T-helper 1 cell (primary cell): ENCODE data around the gene INAFM2.

ENCODE experiments used
- DNase-seq, 5 donors: peaks; one replicate each; pipeline ENCODE4 v3.0.0-alpha.2; 2012 to 2020

INAFM2 gene

DNA sequence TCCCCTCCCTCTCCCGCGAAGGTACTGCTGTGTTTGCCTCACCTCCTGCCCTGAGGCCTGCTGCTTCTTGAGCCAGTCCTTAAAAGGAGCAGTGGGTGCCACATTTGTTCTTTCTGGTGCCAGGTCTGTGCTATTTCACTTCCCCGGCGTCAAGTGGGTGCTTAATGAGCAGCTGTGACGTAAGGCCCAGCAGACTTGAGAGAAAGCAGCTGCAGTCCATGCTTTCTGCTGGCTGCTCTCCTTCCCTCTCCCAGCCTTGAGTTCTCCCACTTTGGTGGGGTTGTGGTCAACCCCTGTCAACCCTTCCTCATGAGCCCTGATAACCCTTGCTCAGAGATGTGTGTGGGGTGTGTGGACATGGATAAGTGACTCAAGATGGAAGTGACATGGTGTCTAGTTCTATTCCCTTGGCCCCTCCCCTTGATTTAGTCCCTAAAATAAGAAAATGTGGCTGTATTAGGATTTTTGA lies 6.9 kb downstream of the INAFM2 start:
- DNase-seq = no peak

DNA sequence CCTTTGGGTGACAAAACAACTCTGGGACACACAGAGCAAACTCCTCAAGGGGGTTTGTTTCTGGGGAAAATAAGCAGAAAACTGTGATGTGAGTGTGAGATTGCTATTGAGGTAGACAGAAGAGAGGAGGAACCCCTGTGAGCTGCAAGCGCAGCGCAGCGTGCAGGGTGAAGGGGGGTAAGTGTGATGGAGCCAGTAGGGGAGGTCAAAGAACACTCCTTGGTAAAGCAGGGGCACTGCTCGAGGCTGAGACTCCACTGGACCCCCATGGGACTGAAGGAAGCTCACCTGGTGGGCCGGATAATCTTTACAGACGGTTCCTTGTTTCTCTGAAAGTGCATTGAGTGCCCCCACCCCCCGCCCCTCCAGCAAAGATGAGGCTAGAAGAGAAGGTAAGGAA lies 7.5 kb downstream of the INAFM2 start:
- no peak for DNase-seq

DNA sequence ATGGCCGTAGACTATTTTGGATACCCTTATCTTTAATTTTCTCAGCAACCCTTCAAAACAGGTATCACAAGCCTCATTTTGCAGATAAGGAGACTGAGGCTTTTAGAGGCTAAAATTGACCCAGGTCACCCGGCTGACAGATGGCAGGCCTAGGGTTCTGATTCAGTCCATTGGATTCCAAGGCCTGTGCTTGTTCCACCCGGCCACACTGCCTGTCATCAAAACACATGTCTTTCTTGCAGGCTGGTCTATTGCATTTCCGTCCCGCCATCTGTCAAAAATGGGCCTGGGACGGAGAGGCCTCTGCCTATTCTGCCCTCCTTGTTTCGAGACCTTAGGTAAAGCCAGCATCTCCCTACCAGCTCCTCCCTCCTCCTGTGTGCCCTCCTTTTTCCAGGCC lies 8.1 kb downstream of the INAFM2 start:
- DNase-seq = no peak

DNA sequence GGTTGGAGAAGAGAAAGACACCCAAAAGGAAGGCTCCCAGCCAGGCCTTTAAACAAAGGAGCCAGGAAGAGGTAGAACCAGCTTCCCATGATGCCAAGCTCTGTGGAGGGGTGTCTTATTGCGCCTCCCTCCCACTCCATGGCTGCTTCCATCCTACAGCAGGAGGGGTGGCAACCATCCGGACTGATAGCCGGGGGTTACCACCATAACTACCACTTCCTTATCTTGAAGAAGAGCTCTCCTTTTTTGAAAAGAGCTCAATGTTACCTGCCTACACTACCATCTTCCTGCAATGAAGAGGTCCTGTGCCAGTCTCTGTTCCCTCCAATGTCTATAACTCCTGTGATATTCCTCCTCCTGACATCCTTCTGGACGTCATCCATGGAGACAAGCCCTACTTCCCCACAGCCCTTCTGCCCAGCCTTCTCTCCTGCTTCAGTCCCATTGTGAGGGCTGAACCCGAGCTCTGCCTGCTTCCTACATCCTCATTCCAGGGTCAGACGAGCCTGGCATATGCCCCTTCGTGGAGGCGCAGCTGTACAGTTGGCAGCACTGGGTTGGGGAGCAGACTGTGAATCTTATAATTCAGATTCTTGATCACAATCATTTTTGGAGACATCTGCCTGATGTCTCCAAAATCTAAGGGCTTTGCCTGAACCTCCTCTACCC lies 8.8 kb downstream of the INAFM2 start:
- no peak for DNase-seq

DNA sequence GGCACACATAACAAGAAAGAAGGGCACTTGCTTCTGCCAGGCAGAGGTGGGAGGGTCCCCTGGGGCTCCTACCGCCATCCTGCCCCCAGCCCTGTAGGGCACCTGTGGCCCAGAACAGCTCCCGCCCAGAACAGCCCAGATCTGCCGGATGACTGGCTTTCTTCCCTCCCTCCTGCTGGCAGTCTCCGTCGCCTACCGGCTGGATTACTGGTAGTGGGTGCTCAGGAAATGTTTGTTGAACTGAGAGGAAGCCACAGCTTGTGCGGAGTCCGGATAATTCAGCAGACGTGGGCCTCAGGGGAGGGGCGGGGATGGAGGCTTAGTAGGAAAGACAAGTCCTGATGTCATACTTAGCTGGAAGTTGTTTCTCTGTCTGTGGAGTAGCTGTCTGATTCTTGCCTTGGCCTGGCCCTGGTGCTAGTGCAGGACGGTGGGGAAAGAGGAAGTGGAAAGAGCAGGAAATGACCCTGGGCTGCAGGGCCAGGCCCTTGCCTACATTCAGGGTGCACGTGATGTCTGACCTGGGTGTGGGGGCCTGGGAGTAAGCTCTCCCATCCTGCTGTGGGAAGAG lies 10.5 kb downstream of the INAFM2 start:
- no peak for DNase-seq

DNA sequence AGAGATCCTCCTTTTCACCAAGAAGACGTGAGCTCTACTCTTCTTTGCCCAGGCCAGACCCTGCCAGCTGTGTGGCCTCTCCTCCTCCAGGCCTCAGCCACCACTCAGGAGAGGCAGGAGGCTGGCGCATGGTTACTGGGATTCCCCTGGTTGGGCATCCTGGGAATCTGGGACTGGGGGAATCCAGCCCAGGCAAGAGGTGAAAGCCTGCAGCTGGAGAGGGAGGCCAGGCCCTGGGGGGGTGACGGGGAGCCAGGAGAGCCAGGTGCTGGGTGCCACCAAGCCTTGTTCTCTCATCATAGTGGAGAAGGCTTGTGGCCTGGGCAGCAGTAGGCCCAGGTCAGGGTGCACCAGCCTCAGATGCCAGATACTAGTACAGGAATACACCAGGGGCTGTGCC lies 11.0 kb downstream of the INAFM2 start:
- no peak for DNase-seq

DNA sequence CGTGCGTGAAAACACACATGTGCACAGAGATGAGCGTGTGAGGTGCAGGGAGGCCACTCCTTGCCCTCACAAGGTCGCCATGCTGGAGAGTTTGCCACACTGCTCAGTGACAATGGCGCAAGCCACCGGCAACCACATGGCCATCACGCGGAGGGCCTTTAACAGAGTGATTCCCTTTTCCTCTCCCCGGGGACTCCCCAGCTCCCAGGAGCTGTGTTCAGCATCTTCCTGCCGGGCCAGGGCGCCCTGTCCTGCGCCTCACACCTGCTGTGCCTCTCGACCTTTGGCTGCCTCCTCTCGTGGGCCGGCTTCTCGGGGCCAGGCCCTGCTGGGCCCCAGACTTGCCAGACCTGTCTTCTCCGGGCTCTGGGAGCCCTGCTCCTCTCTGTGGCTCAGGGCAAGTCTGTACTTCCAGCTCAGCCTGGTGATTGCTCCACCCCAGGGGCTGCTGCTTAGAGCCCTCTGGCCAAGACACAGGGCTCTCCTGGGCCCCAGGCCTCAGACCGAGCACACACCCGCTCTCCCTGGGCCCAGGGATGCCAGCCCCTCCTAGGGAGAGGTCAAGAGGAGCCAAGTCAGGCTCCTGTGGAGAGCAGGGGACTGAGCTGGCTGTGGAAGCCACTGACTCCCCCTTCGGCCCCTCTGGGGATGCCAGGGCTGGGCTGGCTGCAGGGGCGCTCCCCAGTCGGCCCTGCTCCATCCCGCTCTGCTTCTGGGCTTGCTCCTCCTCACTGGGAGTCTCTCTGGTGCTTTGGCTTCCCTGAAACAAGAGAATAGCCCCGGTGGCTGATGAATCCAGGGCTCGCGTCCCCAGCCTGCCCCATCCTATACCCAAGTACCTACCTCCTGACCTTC lies 11.7 kb downstream of the INAFM2 start:
- DNase-seq = no peak

DNA sequence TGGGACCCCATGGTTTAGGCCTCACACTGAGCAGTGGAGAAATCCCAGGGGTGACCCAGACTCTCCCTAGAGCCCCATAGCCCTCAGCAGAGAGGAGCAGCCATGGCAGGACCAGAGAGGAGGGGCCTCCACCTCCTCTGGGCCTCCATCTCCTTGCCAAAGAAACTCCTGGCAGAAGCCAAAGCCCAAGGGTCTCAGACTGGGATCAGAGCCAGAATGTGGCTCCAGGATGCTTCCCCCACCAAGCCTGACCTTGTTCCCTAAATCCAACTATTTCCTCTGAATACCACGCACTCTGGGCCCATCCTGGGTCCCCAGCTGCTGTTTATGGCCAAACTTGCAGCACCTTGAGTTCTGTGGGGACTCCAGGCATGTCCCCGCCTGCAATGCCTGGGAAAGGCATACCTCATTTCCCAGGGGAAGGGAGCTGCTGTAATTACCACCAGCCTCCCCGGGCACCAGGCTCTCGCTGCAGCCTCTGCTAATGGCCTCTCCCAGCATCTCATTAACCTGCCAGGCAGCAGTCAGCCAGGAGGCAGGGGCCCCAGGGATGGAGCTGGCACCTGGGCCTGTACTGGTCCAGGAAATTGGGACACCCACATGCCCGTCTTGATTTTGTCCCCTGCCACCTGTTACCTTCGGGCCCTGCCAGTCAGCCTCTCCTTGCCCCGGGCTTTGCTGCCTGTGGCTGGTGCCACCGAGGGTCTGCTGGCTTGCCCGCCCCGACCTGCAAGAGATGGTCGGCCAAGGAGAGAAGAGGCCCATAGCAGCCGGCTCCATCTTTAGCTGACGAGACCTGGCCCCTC lies 12.6 kb downstream of the INAFM2 start:
- no peak for DNase-seq

DNA sequence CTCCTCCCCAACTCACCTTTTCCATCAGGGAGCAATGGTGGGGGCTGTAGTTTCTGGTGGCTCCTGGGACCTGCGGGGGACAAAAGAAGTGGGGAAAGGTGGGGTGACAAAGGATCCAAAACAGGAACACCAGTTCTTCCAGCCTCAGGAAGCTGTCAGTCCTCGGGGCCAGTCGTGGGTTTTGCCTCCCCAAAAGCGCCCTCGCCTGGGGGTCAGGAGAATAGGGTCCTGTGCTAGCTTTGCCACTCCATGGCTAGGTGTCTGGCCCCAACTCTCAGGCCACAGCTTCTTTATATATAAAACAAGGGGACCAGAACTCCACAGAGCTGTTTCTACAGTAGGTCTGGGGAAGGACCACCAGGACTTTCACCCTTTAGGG lies 13.2 kb downstream of the INAFM2 start:
- DNase-seq = no peak

DNA sequence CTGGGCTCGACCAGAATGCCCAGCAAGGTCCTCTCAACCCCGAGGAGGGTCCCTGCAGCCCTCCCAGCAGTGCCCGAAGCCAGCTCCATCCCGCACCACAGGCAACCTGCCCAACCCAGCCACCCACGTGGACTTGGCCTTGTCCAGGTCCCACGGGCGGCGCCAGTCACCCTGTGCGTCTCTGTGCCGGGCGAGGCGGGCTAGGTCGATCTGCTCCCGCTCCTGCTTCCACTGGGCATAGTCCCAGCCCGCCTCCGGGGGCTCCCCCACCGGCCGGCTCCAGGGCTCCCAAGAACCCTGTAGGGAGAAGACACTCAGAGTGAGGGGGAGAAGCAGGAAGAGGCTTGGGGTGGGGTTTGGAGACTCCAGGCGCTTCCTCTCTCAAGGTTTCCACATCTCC lies 14.1 kb downstream of the INAFM2 start:
- DNase-seq = no peak

DNA sequence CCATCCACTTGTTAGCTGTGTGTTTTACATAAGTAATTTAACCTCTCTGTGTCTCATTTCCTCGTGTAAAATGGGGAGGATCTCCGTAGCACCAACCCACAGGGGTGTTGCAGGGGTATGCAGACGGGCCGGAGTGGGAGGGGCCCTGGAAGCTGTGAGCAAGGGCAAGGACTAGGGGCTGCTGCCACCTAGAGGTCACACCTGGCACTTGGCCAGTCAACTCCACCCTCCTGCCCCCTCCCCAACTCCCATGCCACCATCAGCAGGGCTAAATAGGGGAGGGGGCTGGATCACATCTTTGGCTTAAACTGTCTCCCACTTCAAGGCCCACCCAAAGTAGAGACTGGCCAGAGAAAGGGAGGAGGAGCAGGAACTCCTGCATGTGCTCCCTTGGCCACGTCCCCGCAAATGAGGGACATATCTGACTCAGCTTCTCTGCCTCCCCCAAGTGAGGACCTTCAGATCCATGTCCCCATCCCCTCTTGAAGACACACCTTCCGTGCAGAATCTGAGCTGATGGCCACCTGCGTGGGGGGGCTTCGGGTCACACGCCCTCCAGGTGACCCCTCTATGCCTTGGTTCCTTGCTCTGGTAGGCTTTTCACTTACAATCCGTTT lies 14.7 kb downstream of the INAFM2 start:
- DNase-seq = peak; percentile 54 to 72 (median 65)

DNA sequence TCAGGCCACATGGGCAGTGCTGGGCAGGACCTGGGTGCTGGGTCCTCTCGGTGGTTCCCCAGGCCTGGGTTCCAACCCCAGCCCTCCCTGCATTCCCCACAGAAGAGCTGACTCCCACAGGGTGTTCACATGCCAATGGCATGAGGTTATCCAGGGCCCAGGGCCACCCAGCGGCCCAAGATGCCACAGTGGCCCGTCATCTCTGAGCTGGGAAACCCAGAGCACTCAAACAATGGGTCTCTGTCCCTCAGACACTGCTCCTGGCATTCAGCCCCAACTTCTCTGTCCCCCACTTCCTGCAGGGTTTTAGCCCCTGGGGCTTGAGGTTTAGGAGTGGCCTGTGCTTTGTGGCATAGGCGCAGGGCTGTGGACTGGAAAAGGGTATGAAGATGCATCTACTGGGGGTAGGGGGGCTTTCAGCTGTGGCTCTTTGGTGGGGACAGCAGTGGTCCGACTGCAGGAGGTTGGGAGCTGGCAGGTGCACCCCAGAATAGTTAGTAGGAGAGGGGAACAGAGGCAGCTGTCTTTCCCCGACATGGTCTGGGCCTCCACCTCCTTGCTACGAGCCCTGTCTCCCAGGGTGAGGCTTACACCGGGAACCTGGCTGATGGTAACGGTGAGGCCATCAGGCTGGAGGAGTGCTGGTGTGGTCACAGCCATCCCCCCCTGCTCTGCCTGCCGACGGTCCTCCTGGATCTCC lies 15.6 kb downstream of the INAFM2 start:
- no peak for DNase-seq

DNA sequence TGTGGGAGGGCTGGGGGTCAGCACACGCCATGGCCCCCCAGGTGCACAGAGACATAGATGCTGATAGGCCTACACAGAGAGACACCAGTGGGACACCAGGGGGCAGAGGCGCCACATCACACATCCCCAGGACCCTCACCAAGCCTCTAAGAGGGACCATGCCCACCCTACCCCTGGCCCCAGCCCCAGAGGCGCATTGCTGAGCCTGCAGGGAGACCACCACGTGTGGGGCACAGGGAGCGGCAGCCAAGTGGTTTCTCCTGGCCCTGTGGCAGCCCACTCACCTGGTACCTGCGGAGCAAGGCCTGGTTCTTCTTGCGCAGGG lies 16.1 kb downstream of the INAFM2 start:
- DNase-seq = no peak

DNA sequence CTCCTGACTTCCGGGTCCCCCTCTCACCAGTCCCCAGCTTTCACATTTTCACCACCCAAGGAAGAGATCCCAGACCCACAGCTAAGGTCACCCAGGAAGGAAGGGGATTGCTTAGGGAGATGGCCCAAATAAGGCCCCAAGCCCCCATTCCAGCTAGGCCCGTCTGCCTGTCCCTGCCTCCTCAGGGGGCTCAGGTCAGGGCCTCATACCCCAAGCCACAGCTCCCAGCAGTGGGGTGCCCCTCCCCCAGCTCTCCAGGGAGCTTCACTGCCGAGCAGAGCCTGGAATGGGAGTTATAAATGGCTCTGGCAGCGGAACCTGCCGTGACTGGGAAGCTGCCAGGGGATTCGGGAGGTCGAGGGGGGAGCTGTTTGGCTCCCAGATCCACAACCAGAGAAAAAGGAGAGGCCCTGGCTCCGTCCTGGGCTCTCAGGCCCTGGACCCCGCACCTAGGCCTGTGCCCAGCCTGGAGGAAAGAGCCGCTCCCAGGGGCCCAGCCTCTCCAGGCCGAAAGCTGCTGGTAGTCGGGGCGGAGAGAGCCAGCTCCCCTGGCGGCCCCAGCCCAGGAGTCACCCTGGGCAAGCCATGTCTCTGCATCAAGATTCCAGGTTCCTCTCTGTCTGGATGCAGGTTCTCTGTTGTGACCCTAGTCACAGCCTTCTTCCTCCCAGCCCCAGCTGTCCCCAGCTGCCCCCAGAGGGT lies 16.7 kb downstream of the INAFM2 start:
- no peak for DNase-seq

DNA sequence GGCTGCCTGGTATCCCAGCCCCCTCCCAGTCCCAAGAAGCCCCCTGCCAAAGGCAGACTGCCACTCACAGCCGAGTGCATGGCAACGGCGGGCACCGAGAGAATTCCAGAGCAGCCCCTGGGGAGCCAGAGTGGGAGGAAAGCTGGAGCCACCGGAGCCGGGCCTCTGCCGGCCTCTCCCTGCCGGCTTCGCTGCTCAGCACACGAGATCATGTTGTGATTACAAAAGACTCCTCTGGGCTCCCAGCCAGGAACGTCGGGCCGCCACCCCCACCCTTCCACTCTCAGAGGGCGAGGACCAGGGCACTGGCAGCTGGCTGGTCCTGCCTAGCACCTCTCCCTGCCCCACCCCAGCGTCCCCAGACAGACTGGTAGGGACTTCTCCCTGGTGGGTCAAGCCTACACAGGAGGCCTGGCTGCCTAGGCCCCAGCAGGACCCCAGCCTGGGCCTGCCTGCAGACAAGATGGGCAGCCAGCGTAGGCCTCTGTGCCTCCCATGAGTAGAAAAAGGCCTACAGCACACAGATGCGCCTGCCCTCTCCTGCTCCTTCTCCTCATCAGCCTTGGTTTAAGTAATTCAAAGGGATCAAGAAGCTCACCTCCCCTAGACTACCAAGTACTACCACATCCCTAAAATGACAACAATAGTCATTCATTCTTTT lies 17.4 kb downstream of the INAFM2 start, which contains the start of gene CCDC9B:
TSS of gene CCDC9B (minus strand) at position 200 of the 661 bp plus-strand sequence. CDS start at position 80, 120 bp downstream.
- no peak for DNase-seq

DNA sequence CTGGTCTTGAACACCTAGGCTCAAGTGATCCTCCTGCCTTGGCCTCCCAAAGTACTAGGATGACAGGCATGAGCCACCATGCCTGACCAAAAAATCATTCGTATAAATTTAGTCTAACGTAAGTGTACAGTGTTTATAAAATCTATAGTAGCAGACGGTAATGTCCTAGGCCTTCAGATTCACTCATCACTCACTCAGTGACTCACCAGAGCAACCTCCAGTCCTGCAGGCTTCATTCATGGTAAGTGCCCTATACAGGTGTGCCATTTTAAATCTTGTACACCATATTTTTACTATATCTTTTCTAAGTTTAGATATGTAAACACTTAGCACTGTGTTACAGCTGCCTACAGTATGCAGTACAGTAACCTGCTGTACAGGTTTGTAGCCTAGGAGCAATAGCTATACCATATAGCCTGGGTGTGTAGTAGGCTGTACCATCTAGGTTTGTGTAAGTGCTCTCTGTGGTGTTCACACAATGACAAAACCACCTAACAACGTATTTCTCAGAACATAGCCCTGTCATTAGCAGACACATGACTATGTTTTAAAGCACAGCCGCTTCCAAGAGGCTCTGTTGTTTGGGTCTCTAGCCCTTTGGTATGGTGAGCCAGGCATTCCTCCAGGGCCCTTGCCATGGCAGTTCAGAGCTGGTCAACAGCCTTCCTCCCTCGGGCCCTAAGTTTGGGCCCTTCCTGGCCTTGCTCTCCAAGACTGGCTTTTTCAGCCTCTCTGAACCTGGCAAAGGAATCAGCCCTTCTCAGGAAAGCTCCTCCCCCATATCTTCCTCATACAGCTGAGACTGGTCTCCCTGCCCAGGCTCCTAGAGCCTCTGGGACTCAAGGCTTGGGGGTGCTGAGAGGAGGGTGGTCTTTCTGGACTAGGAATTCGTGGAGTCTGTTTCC lies 19.2 kb downstream of the INAFM2 start:
- DNase-seq = no peak

DNA sequence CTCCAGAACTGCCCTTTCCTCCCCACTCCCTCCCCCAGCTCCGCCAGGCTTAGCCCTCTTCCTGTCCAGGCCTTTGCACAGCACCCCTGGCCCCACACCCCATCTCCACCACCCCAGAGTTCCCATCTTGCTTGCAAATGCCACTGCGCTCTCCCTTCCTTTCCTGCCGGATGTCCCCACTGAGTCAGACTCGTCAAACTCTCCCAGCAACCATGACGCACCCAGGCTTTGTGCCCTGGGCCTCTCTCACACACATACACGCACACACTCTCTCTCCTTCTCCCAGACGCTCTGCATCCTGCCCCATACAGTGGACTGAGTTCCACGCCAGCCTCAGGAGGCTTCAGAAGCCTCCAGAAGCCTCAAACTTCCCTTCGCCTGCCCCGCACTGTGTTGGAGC lies 20.0 kb downstream of the INAFM2 start:
- DNase-seq = no peak

DNA sequence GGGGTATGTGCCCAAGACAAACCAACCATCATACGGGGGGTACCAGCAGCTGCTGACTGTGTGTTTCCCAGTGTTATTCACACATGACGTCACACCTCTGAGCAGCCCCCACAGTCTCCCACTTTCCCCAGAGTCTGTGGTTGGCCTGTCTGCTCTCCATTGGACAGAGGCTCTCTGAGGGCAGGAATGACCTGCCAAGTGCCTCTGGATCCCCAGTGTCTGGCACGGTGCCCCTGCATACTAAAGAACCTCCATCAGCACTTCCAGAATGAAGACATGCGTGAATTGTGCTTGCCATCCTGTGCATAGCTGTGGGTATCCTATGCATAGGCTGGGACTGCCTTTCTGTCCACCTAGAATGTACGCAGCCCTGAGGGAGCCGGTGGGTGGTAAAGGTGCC lies 20.7 kb downstream of the INAFM2 start:
- no peak for DNase-seq

DNA sequence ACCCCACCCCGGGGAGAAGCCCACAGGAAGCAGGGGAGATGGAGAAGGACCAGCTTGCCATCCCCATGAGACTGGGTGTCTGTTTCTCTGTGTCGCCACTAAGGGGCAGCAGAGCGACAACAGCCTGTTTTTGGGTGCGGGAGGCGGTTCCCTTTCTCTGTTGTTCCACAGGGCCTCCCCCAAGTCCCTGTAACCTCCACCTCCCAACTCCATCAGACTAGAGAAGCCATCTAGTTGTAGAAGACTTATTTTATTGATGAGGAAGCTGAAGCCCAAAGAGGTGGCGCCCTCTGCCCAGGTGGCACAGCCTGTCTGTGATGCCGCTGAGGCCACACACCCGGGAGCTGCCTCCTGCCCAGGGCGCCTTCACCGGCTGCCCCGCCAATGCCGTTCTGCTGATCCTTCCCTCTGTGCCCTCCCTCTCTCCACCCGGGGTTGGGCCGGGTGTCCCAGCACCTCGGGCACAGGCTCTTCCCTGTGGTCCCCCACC lies 21.2 kb downstream of the INAFM2 start:
- DNase-seq = peak; percentile 43 to 67 (median 53)
